DMS153 treated with DMSO at 0.1 percent for 48 hours (cell line): Measurements from ENCODE around the gene EFEMP2.
"Not testable (repeated sequence)": the region's sequence is repeated elsewhere in the genome, so short reads cannot be mapped to it uniquely, and the experiment has no call there.

Experiments used
- DNase-seq: peaks from one replicate; lab custom pipeline; 2025; ENCODE audit not compliant: unreplicated experiment; lab: John Stamatoyannopoulos, UW

EFEMP2 gene

GRCh38 chr11:65855927-65856363 lies 16.7 kb downstream of the EFEMP2 start:
- no peak for DNase-seq

GRCh38 chr11:65854852-65855837 lies 17.5 kb downstream of the EFEMP2 start:
- no peak for DNase-seq

- no peak for DNase-seq
These were observed 18.4 kb downstream of the EFEMP2 start for GRCh38 chr11:65854161-65854592.

- DNase-seq, result no peak
These were observed 19.2 kb downstream of the EFEMP2 start for GRCh38 chr11:65853246-65853979.

- DNase-seq, result no peak
These were observed 19.9 kb downstream of the EFEMP2 start for GRCh38 chr11:65852508-65853245.

- DNase-seq, result no peak
These were observed 20.6 kb downstream of the EFEMP2 start for GRCh38 chr11:65851811-65852507.

GRCh38 chr11:65851083-65851579 lies 21.5 kb downstream of the EFEMP2 start:
- no peak for DNase-seq

- DNase-seq, result no peak
These were observed 22.1 kb downstream of the EFEMP2 start for GRCh38 chr11:65850217-65851082.

GRCh38 chr11:65849771-65850216 lies 22.8 kb downstream of the EFEMP2 start:
- no peak for DNase-seq

GRCh38 chr11:65849366-65849765 lies 23.2 kb downstream of the EFEMP2 start:
- DNase-seq, result no peak

- not testable (repeated sequence) for DNase-seq
These were observed 23.9 kb downstream of the EFEMP2 start for GRCh38 chr11:65848693-65849092.

GRCh38 chr11:65847746-65848145 lies 24.9 kb downstream of the EFEMP2 start:
- no peak for DNase-seq

GRCh38 chr11:65844231-65844872 lies 28.2 kb downstream of the EFEMP2 start:
- no peak for DNase-seq

GRCh38 chr11:65843811-65844210 lies 28.8 kb downstream of the EFEMP2 start:
- no peak for DNase-seq

- no peak for DNase-seq
These were observed 30.5 kb downstream of the EFEMP2 start for GRCh38 chr11:65842144-65842543.

- DNase-seq, result no peak
These were observed 38.4 kb downstream of the EFEMP2 start for GRCh38 chr11:65834202-65834601.

- peak; percentile 90 for DNase-seq
These were observed 39.1 kb downstream of the EFEMP2 start, which contains the start of gene SNX32 for GRCh38 chr11:65833297-65834030. TSS of gene SNX32 (plus strand) at chr11:65833963. CDS start at chr11:65834066, 103 bp downstream.

GRCh38 chr11:65832231-65832630 lies 40.4 kb downstream of the EFEMP2 start:
- DNase-seq, result not testable (repeated sequence)
